Stimulated activated CD4-positive, alpha-beta T cell treated with anti-CD3 and anti-CD28 coated beads, Interleukin-2, amount 100 ng/mL, for 48 hours (primary cell): ENCODE data around the gene MKRN3.
"Not testable (repeated sequence)": the region's sequence is repeated elsewhere in the genome, so short reads cannot be mapped to it uniquely, and the experiment has no call there.

Experiments used
- DNase-seq, 2 donors: peaks; one replicate each; pipeline ENCODE4 v3.0.0-alpha.2; 2020

Gene MKRN3

GRCh38 chr15:23589012-23589411, 23.5 kb downstream of the MKRN3 start:
- DNase-seq, result no peak

- no peak for DNase-seq
Observed at GRCh38 chr15:23594252-23594770, 28.8 kb downstream of the MKRN3 start.

GRCh38 chr15:23595368-23595767, 29.9 kb downstream of the MKRN3 start:
- no peak for DNase-seq

- DNase-seq, result no peak
Observed at GRCh38 chr15:23596736-23597135, 31.3 kb downstream of the MKRN3 start.

GRCh38 chr15:23597278-23597677, 31.8 kb downstream of the MKRN3 start:
- not testable (repeated sequence) for DNase-seq

- DNase-seq, result no peak
Observed at GRCh38 chr15:23599053-23599452, 33.6 kb downstream of the MKRN3 start.

GRCh38 chr15:23602124-23602523, 36.6 kb downstream of the MKRN3 start:
- DNase-seq, result no peak

GRCh38 chr15:23606226-23606625, 40.8 kb downstream of the MKRN3 start:
- no peak for DNase-seq

- DNase-seq, result no peak
Observed at GRCh38 chr15:23616536-23616935, 51.1 kb downstream of the MKRN3 start.
